Left kidney (tissue), 8 donors: ENCODE measurements around the gene SUN3. TPM values are rescaled to one million over a fixed set of nuclear protein-coding genes. Genes with fewer than 3 reads are reported as not detected.

Experiments
- DNase-seq: peaks from one replicate; pipeline ENCODE4 v3.0.0-alpha.2; 2013
- long read RNA-seq, 8 donors: transcript quantifications; one replicate each; lab custom pipeline, GENCODE V29; 2026
- polyA plus RNA-seq: library from polyadenylated mRNA; unstranded; fragments of 120-200 nt; gene quantifications from one replicate; pipeline ENCODE4 v1.2.1, GENCODE V29; 2013; ENCODE audit not compliant: insufficient read length

The SUN3 gene, protein sequence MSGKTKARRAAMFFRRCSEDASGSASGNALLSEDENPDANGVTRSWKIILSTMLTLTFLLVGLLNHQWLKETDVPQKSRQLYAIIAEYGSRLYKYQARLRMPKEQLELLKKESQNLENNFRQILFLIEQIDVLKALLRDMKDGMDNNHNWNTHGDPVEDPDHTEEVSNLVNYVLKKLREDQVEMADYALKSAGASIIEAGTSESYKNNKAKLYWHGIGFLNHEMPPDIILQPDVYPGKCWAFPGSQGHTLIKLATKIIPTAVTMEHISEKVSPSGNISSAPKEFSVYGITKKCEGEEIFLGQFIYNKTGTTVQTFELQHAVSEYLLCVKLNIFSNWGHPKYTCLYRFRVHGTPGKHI
- polyA plus RNA-seq: 0.17 TPM
- long read RNA-seq, donor 1: 0 reads
- long read RNA-seq, donor 2: 0 reads
- long read RNA-seq, donor 3: 0 reads
- long read RNA-seq, donor 4: 0 reads
- long read RNA-seq, donor 5: 0 reads
- long read RNA-seq, donor 6: 0 reads
- long read RNA-seq, donor 7: 0 reads
- long read RNA-seq, donor 8: 0 reads

DNA sequence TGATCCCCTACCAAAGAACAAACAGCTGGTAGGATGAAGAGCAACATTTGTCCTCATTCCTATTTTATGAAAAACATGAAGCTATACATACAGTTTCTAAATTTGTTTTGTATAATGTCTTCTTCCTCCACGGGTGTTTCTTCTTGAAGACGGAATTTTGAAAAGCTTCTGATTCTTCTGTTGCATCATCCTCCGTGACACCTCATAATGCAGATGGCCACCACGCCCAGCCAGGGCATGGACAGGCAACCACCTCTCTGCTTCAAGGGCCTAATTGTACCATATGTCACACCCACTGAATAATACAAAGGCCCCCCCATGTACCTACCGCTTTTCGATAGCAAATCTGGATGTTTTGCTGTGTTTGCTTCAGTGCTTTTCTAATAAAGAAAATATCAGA lies at the start of gene SUN3:
Gene SUN3, minus strand, starts transcription at position 170 of the 400 bp plus-strand sequence. Its CDS starts 169 bp downstream, at position 1.
- no peak for DNase-seq

DNA sequence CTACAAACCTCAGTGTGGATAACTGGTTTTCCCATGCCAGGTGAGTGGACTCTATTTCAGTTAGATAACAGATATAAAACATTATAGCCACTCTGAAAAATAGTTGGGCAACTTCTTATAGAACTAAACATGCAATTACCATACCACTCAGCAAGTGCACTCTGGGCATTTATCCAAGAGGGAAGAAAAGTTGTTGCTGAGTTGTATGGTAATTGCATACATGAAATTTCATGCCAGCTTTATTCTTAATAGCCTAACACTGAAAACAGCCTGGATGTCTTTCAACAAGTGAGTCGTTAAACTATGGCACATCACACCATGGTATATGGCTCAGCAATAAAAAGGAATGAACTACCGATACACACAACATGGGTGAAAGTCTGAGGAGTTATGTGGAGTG lies 49.6 kb upstream of the SUN3 start:
- no peak for DNase-seq

DNA sequence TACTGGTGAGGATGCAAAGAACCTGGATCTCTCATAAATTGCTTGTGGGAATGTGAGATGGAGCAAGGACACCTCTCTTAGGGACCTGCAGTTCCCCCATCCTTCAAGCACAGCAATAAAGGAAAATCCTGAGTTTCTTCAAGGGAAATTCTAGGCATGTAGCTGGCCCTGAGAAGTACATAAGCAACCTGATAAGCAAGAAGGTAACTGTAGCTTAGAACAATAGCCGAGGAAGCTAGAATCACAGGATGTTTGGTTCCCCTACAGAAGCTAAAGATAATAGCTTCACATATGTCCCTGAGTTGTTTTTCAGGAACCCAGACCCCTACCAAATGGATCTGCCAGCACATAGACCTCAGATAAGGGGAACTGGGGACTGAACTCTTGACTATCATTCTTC lies 48.5 kb upstream of the SUN3 start:
- DNase-seq: no peak

DNA sequence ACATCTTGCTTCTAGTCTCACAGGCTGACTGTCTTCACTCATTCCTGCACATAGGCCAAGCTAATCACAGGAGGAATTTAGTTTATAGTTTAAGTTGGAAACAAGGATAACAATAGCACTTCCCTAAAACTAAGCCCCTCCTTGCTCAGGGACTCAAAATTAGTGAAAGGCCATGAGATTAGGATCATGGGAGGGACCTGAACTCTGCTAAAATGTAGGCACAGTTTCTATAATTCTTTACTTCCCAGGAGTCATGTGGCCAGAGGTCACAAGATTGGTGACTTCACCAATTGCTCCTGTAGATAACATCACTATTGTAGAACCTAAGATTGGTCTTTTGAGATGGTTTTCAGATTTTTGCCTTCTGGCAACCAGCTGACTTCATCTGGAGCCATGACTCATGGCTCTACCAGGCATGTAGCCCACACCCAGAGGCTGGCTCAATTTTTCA lies 45.3 kb upstream of the SUN3 start:
- DNase-seq: no peak

DNA sequence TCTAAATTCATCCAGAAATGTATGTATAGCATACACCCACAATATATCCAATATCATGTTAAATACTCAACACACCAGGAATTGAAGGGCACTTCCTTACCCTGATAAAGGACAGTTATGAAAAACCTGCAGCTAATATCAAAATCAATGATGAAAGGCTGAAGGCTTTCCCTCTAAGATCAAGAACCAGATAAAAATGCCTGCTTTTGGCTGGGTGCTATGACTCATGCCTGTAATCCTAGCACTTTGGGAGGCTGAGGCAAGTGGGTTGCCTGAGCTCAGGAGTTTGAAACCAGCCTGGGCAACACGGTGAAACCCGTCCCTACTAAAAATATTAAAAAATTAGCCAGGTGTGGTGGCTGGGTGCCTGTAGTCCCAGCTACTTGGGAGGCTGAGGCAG lies 38.6 kb upstream of the SUN3 start:
- DNase-seq: no peak

DNA sequence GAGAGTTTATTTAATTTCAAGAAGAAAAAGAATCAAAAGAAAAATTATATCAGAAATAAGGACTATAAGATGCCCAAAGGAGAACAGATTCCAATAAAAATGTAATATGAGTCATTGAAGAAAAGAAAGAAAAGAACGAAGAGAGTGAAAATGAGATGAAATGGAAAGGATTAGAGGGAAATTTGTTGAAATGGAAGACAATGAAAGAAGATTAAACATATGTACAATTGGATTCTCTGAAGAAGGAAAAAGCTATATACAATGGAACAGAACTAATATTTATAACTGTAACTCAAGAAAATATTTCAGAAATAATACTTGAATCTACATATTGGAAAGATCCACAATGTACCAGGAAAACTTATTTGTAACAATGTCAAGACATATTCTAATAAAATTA lies 35.1 kb upstream of the SUN3 start:
- DNase-seq: no peak

DNA sequence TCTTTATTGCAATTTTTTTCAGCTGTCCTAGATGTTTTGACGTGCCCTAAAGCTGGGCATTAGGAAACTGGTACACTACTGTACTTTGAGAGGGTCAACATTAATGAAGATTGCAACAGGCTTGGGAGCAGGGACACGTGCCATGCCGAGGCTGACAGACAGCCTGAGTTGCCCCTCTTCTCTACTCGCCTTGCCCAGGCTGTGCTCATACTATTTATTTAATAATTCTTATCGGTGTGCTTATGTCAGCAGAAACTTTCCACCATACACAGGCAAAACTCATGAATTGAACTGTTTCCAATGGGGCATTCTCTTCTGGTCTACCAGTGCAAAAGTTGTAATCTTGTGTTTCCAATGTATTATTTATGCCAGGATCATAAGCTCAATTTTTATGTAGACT lies 30.8 kb upstream of the SUN3 start:
- DNase-seq: no peak

DNA sequence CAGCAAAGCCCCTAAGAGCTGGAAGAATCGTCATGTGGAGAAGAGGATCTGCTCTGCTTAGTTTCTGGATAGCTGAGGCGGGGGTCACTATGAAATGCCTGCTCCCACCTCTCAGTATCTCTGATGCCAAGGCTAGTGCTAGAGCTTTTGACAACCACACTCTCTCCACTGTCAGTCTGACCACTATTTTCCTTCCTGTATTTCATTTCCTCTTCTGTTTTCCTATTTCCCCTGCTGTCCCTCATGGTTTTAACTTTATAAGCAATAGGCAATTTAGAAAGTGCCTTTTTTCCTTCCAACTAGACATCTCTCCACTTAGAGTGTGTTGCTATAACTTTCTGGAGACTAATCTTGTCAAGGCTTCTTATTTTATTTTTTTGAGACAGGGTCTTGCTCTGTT lies 30.1 kb upstream of the SUN3 start:
- no peak for DNase-seq

DNA sequence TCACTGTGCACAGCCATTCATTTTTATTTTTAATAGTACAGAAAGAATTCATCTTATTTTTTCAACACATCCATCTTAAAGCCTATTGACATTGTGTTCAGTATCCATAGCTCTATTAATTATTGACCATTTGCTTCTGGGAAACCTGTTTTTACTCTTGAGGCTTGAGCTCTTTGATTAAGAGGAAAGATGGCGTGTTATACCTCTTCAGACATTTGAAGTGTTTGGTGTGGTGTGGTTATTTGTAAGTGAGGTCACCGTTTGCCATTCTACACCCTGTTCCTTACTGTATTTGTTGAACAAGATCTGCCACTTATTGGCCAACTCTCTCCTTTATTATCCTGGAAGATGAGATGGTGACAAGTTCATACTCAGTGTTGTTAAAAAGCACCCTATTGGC lies 24.8 kb upstream of the SUN3 start:
- DNase-seq: no peak

DNA sequence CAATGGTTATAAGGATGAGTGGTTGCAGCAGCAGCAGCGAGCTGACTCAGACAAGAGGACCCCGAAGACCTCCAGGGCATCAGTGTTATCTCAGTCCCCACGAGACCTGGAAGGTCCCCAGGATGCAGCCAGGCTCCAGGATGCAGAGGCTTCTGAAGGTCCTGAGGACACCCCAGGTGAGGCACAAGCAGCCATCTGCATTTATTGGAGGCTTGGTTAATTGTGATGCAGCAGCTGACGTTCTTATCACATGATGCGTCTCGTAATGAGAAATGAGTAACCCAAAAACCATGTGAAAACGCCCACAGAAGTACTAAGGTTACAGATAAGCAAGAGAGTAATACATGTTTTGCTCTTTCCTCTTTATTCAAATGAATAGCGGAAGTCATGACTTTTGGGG lies 23.8 kb upstream of the SUN3 start:
- DNase-seq: no peak

DNA sequence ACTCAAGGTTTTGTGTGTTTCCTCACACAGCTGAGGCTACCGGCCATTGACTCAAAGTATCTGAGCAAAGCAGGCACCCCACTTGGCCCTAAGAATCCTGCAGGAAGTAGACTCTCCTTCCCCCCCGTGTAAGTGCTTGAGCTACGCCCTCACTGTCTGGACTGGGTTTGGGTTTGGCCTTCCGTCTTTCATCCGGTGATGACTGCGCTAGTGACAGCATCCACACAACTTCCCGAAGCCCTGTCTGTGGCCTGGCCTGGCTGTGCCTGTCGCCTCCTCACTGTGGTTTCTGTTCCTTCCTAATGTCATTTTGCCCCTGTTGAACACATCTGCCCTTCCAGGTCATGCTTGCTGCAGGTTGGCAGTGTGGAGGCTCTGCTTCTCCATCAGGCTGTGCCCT lies 20.9 kb upstream of the SUN3 start:
- no peak for DNase-seq

DNA sequence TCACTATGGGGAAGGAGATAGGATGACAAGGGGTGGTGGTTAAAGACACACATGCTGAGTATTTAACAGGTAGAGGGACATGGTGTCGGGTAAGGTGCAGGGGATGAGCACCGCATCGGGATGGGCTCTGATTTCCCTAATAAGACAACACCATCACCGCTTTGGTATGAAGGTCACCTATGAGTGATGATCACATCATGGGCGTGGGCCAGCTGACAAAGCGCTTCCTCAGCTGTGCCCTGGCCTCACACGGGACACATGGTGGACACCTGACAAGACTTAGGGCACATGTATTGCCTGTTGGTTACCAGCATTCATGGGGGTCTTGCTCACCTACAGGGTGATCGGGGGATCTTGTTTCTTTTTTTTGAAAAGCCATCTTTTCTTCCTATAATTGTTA lies 19.2 kb upstream of the SUN3 start:
- DNase-seq: no peak

DNA sequence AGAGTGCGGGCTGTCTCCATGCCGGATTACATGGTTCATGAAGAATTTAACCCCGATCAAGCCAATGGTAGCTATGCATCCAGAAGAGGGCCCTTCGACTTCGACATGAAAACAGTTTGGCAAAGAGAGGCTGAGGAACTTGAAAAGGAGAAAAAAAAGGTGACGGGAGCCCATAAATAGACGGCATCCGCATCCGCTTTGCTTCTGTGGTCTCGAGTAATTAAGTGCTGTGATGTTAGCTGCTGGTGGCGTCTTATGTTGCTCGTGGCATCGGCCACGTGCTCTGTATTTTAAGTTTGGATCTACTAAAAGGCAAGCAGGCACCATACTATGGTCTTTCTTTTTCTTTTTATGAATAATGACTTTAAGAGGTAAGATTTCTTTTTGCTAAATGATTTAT lies 17.6 kb upstream of the SUN3 start:
- no peak for DNase-seq

DNA sequence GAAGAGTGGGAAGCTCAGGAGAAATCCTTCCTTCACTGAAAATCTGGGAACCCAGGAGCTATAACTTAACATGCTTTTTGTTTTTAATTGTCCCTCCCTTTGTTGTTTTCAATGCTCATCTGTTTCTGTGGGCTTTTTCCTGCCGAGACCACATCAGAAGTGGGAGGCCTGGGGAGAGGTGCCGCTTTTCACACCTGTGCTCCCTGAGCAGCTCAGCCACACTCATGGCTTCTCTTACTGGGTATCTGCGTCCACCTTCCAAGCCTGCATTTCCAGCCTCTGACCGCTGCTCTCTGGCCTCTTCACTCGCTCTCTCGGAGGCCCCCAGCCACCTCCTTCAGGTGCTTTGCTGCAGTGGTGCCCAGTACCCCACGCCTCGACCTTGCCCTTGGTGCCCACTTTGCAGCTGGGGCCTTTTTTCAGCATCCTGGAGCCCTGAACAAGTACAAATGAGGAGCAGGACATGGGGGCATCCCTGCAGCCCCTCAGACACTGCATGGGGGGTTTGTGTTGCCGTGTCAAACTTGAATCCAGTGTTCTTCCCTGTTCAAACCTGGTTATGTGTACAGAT lies 16.4 kb upstream of the SUN3 start:
- no peak for DNase-seq

DNA sequence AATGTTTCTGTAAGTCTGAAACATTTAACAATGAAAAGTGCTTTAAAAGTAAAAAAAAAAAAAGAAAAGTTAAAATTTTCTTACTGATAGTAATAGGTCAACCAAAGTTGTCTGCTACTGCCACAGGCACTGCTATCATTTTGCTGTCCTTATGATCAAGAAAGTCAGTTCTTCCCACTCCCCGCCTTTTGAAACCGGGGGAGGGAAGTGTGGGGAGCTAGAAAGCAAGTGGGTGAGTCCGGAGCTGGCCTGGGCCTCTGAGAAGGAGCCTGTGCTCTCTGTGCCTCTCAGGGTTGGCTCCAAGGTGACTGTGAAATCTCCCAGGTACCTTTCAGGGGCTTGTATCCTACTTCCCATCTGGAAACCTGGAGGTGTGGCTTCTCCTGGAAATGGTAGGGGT lies 13.7 kb upstream of the SUN3 start:
- no peak for DNase-seq

DNA sequence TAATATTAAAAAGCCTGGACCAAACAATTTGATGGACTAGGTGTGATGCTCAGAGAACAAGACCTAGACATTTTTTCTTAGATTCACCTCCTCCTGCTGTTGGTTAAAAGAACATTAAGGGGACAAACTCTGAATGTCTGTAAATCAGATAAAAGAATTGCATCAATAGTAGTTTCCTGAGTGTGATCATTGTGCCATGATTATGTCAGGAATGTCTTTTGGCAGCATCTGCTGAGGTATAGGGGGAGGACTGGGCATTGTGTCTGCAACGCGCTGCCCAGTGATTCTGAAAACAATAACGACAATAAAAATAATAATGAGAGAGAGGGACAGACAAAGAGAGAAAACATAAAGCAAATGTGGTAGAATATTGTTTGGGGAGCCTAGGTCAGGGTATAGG lies 13.3 kb upstream of the SUN3 start:
- no peak for DNase-seq

DNA sequence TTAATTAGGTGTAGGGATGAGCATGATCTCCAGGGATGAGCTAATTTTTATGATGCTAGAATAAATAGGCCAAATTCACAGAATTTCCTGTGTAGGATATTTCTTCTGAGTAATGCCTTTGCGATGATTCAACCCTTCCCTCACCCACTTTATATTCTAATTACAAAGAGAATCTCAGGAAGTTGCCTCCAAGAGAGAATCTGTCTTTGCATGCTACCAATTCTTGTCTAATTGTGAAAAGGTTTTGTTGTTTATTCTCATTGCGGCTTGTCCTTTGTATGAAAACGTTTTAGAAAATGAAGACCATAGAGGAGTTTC lies 12.7 kb upstream of the SUN3 start:
- DNase-seq: no peak

DNA sequence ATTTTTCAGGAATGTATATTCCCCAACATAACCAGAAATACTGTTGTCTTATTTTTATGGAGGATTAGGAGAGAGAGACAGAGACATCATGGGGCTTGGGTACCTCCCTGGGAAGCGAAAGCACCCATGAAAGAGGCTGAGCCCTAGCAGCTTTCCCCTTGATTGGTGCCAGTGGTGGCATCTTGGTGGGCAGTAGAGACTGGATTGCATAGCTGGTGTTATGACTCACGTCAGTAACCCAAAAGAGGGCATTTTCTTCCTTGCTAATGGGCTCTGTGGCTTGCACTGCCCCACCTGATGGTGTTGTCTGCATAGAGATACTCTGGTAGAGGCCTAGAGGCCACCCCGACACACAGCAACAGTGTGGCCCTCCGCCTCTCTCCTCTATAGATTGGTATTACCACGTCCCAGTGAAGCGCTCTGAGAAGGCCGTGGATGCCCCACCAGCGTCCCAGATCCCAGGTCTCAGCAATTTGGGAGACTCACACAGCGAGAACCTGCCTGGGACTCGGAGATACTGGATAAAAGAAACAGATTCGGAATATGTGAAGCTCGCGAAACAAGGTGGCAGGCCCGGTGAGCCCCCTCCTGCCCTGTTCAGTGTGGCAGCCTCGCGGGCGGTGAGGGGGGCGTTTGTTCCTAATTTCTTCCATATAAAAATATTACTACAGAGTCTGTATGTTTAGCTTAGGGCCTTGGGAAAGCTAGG lies 12.2 kb upstream of the SUN3 start:
- no peak for DNase-seq

DNA sequence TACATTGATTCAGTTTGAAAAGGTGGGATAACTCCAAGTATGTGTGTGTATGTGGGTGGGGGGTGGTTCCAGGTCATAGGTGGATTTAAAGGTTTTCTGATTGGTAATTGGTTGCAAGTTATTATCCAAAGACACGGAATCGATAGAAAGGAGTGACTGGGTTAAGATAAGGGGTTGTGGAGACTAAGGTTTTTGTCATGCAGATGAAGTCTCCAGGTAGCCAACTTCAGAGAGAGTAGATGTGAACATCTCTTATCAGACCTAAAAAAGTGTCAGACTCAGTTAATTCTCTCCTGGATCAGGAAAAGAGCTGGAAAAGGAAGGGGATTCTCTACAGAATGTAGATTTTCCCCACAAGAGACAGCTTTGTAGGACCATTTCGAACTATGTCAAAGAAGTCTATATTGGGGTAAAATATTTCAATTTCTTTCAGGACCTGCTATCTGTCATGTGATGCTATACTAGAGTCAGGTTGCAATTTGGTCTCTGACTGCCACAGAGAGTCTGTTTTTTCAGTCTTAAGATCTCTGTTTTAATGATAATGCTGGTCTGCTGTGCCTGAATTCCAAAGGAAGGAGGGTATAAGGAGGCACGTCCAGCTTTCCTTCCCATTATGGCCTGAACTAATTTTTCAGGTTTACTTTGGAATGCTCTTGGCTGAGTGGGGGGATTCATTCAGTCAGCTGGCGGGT lies 10.1 kb upstream of the SUN3 start:
- no peak for DNase-seq

DNA sequence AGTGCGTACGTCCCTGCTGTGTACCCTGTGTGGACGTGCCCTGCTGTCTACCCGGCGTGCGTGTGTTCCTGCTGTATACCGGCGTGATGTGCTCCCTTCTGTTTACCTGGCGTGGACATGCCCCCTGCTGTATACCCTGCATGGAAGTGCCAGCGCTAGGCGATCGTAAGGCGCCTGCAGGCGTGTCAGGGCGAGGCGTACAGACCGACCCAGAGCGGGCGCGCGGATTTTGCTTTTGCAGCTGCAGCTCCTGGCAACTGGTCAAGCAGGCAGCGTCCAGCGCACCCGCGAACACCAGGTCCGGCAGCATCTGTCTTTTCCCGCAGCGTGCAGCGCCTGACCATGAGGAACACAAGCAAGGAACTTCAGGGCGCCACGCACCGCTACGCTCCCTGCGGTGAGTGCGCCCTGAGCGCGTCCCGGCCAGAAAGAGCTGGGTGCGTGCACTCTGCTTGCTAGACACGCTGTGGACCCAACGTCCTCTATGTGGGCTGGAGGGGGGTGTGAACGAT lies 7.1 kb upstream of the SUN3 start:
- DNase-seq: peak; percentile 15

DNA sequence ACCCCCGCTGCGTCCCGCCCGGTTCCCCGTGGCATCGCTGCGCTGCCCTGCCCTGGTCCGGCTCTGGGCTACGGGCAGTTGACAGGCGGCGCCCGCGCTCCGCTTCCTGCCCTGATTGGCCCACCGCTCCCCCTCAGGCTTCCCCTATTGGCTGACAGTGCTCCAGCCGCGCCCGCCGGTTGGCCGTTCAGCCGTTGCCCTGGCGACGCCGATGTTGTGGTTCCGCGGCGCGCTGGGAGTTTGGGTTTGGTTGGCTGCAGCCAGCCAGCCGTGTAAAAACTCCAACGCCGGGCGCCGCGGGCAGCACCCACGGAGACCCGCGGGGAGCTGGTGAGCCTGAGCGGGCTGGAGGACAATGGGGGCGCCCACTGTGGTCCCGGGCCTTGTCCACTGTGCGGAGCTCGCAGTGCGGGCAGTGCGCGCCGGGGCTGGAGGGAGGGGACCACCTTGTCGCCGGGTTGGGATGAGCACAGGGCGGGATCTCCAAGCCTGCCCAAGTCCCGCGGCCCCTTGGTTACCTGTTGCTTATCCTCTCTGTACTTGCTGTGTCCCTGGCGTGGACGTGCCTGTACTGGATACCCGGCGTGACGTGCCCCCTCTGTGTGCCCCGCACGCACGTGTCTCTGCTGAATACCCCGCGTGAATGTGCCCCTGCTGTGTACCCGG lies 6.5 kb upstream of the SUN3 start, which contains the start of gene C7orf57:
Gene C7orf57, plus strand, starts transcription at position 243 of the 666 bp plus-strand sequence. CDS start 766 bp downstream, outside the sequence.
- peak; percentile 83 for DNase-seq

DNA sequence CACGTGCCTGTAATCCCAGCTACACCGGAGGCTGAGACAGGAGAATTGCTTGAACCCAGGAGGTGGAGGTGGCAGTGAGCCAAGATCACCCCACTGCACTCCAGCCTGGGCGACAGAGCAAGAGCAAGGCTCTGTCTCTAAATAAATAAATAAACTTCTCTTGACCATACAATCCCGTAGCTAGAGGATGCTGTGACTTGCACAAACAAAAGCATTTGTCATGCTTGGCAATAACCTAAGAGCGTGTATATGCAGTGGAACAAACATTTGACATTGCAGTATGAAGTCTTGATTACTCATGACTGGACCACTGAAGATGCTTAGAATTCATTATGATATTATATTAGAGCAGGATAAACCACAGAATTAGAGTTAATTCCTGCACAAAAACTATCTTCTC lies 5.0 kb upstream of the SUN3 start:
- no peak for DNase-seq
